AG10803 (cell line): ENCODE data around the gene SUPT4H1.

ENCODE experiments used
- DNase-seq: peaks from one replicate; pipeline ENCODE4 v3.0.0; 2010; ENCODE audit warnings: low read depth
- H3K4me3 ChIP-seq: 2 replicates; pipeline ENCODE4 v1.5.1; 2011; ENCODE audit warnings: mild to moderate bottlenecking, low read length, control low read depth
- CTCF ChIP-seq: conservative IDR thresholded peaks from 2 replicates; pipeline ENCODE4 v1.5.1; 2011; ENCODE audit warnings: mild to moderate bottlenecking, low read length, control low read depth, inconsistent platforms

SUPT4H1 gene

GRCh38 chr17:58335061-58335731 is 16.8 kb downstream of the SUPT4H1 start:
- TF ChIP-seq CTCF: no peak
- no peak for DNase-seq
- H3K4me3 ChIP-seq: no peak overlapping the region

GRCh38 chr17:58334661-58335060 is 17.3 kb downstream of the SUPT4H1 start:
- H3K4me3 ChIP-seq: no peak overlapping the region
- no peak for DNase-seq
- TF ChIP-seq CTCF: no peak

- no peak for TF ChIP-seq CTCF
- DNase-seq: no peak
- H3K4me3 ChIP-seq: no peak overlapping the region
These were observed 17.7 kb downstream of the SUPT4H1 start for GRCh38 chr17:58334256-58334655.

GRCh38 chr17:58333736-58334207 is 18.2 kb downstream of the SUPT4H1 start:
- no peak overlapping the region for H3K4me3 ChIP-seq
- TF ChIP-seq CTCF: no peak
- no peak for DNase-seq

- no peak for TF ChIP-seq CTCF
- H3K4me3 ChIP-seq: no peak overlapping the region
- no peak for DNase-seq
These were observed 18.9 kb downstream of the SUPT4H1 start for GRCh38 chr17:58332778-58333735.

GRCh38 chr17:58331815-58332777 is 19.9 kb downstream of the SUPT4H1 start:
- no peak for DNase-seq
- no peak overlapping the region for H3K4me3 ChIP-seq
- TF ChIP-seq CTCF: no peak
